HepG2 (cell line): Measurements from ENCODE around the gene STK32C. TPM values are rescaled to one million over a fixed set of nuclear protein-coding genes. Genes with fewer than 3 reads are reported as not detected.

Experiments
- ATAC-seq: fragments of 200-7000 bp; cut with Tn5 transposase; 3 replicates; pipeline ENCODE4 v1.9.1; 2020; ENCODE audit warnings: mild to moderate bottlenecking, moderate library complexity
- BruUV-seq: library from RNA; stranded (reverse); fragments of 400-500 nt; replicated peaks from 2 replicates; lab custom pipeline; 2021; lab: Mats Ljungman, UMichigan
- CTCF ChIA-PET: fragments of 300-600 bp; formaldehyde crosslinking; extraction: SDS; loops from one replicate; lab custom pipeline; 2021; ENCODE audit warnings: low total read pairs, inconsistent platforms, low intra/inter-chr PET ratio; lab: Yijun Ruan, JAX
- POLR2A ChIA-PET: fragments of 350-600 bp; sonication (Branson Sonifier 250); formaldehyde crosslinking; loops from one replicate; lab custom pipeline; 2020; ENCODE audit warnings: antibody characterized with exemption, inconsistent platforms; lab: Yijun Ruan, JAX
- DNase-seq: peaks from one replicate; pipeline ENCODE4 v3.0.0-alpha.2; 2015; ENCODE audit warnings: low spot score
- FAIRE-seq: peaks from 3 replicates; lab custom pipeline; 2011; peaks lifted over from hg19 to GRCh38; lab: Jason Lieb, UNC
- H2AFZ ChIP-seq: one replicate; pipeline ENCODE4 v1.6.1; 2011; ENCODE audit warnings: low read length, inconsistent platforms
- H3K27ac ChIP-seq: fragments of 300-600 bp; 3 replicates; pipeline ENCODE4 v1.8.0; 2011; ENCODE audit warnings: mixed run types, mild to moderate bottlenecking, mixed read lengths, low read length, inconsistent platforms; ENCODE audit not compliant: insufficient read depth; ENCODE audit errors: extremely low read length
- H3K27me3 ChIP-seq, 2 experiments: fragments of 200-600 bp in 1 of 2; 2 replicates in 1 of 2; 3 replicates in 1 of 2; pipeline versions ENCODE4 v1.6.0 to v1.8.0; 2011; ENCODE audit warnings: low read length in 2 of 2, mild to moderate bottlenecking in 2 of 2, moderate library complexity in 2 of 2, inconsistent platforms in 1 of 2; ENCODE audit not compliant: insufficient read depth in 2 of 2, control insufficient read depth in 1 of 2
- H3K36me3 ChIP-seq, 2 experiments: fragments of 200-600 bp in 1 of 2; replicated peaks in 1 of 2; 2 replicates in 1 of 2; 3 replicates in 1 of 2; pipeline versions ENCODE4 v1.5.1 to v1.8.0; 2011; ENCODE audit warnings: low read length in 2 of 2, inconsistent platforms in 1 of 2; ENCODE audit not compliant: insufficient read depth in 2 of 2, control insufficient read depth in 1 of 2
- H3K4me1 ChIP-seq: 2 replicates; pipeline ENCODE4 v1.5.1; 2012; ENCODE audit warnings: low read length, inconsistent platforms; ENCODE audit not compliant: insufficient read depth
- H3K4me2 ChIP-seq: 2 replicates; pipeline ENCODE4 v1.6.0; 2011; ENCODE audit warnings: low read depth, low read length, inconsistent platforms
- H3K4me3 ChIP-seq, 3 experiments: fragments of 200-600 bp in 1 of 3; sonication (generic), shearing (Covaris generic) in 1 of 3; replicated peaks in 1 of 3; 2 replicates each; pipeline ENCODE4 v1.5.1; 2011 to 2016; ENCODE audit warnings: low read length in 3 of 3, inconsistent platforms in 2 of 3, low read depth in 2 of 3, mild to moderate bottlenecking in 2 of 3, control low read depth in 1 of 3, mixed read lengths in 1 of 3; ENCODE audit not compliant: insufficient read depth in 1 of 3
- H3K79me2 ChIP-seq: one replicate; pipeline ENCODE4 v1.6.1; 2011; ENCODE audit warnings: low read length, inconsistent platforms; ENCODE audit not compliant: insufficient read depth
- H3K9ac ChIP-seq: 2 replicates; pipeline ENCODE4 v1.6.0; 2011; ENCODE audit warnings: mild to moderate bottlenecking, low read depth, low read length, inconsistent platforms; ENCODE audit not compliant: insufficient read depth
- H3K9me3 ChIP-seq: 2 replicates; pipeline ENCODE4 v1.5.1; 2012; ENCODE audit warnings: mild to moderate bottlenecking, low read length
- H4K20me1 ChIP-seq: 2 replicates; pipeline ENCODE4 v1.6.0; 2011; ENCODE audit warnings: inconsistent platforms, mild to moderate bottlenecking, low read length, moderate library complexity; ENCODE audit not compliant: insufficient read depth
- FOXK2 ChIP-seq: fragments of 450-650 bp; IDR thresholded peaks from 2 replicates; pipeline ENCODE4 v1.6.1; 2016
- HES4 ChIP-seq: sonication (generic); formaldehyde crosslinking; IDR thresholded peaks from 2 replicates; pipeline ENCODE4 v1.9.0; 2021; ENCODE audit warnings: mild to moderate bottlenecking, missing genetic modification reagents, borderline replicate concordance
- HNF4G ChIP-seq, 2 experiments: sonication (generic) in 1 of 2; formaldehyde crosslinking in 1 of 2; IDR thresholded peaks; 2 replicates each; pipeline versions ENCODE4 v1.4.0 to v1.6.1; 2011 to 2020; ENCODE audit warnings: borderline replicate concordance in 2 of 2, low read depth in 2 of 2, mild to moderate bottlenecking in 2 of 2, low read length in 1 of 2, missing genetic modification reagents in 1 of 2, moderate library complexity in 1 of 2
- HOXA3 ChIP-seq: sonication (generic); formaldehyde crosslinking; IDR thresholded peaks from 2 replicates; pipeline ENCODE4 v1.5.0; 2020; ENCODE audit warnings: missing genetic modification reagents
- IKZF5 ChIP-seq: IDR thresholded peaks from 2 replicates; pipeline ENCODE4 v1.6.1; 2018; ENCODE audit warnings: missing genetic modification reagents, mild to moderate bottlenecking, missing compliant biosample characterization
- ISL2 ChIP-seq: sonication (generic); formaldehyde crosslinking; IDR thresholded peaks from 2 replicates; pipeline ENCODE4 v1.5.0; 2020; ENCODE audit warnings: missing genetic modification reagents
- MED1 ChIP-seq: sonication (generic); formaldehyde crosslinking; IDR thresholded peaks from 2 replicates; pipeline ENCODE4 v1.4.0; 2020; ENCODE audit warnings: missing genetic modification reagents
- POGK ChIP-seq: sonication (generic); formaldehyde crosslinking; conservative IDR thresholded peaks from 2 replicates; pipeline ENCODE4 v1.8.0; 2022; ENCODE audit warnings: mild to moderate bottlenecking, moderate library complexity, missing genetic modification reagents
- SALL2 ChIP-seq: sonication (generic); formaldehyde crosslinking; IDR thresholded peaks from 2 replicates; pipeline ENCODE4 v1.8.1; 2023; ENCODE audit warnings: mild to moderate bottlenecking, missing genetic modification reagents, inconsistent platforms
- SNRNP70 ChIP-seq: fragments of 200-400 bp; formaldehyde crosslinking; IDR thresholded peaks from 2 replicates; pipeline ENCODE4 v1.6.1; 2017; ENCODE audit warnings: mild to moderate bottlenecking, low read depth, low read length, moderate library complexity
- TSC22D2 ChIP-seq: sonication (generic); formaldehyde crosslinking; IDR thresholded peaks from 2 replicates; pipeline ENCODE4 v1.5.1; 2020; ENCODE audit warnings: missing genetic modification reagents, mild to moderate bottlenecking, borderline replicate concordance
- ZBTB14 ChIP-seq: sonication (generic); formaldehyde crosslinking; IDR thresholded peaks from 2 replicates; pipeline ENCODE4 v1.4.0; 2020; ENCODE audit warnings: missing genetic modification reagents
- ZNF180 ChIP-seq: sonication (generic); formaldehyde crosslinking; IDR thresholded peaks from 2 replicates; pipeline ENCODE4 v1.4.0; 2020; ENCODE audit warnings: low read depth, missing genetic modification reagents, borderline replicate concordance
- ZNF234 ChIP-seq: sonication (generic); formaldehyde crosslinking; conservative IDR thresholded peaks from 2 replicates; pipeline ENCODE4 v1.5.1; 2020; ENCODE audit warnings: mild to moderate bottlenecking, missing genetic modification reagents
- WGBS: methylation state at CpG from one replicate; pipeline ENCODE4 v1.1.6; 2017; ENCODE audit warnings: low lambda C conversion rate; 5-methylcytosine and 5-hydroxymethylcytosine counted together
- in situ Hi-C: cut with HindIII; loops from 2 replicates; pipeline ENCODE4 v1.10.0; 2017; ENCODE audit warnings: low pct_unique_long_range_greater_than_20kb; ENCODE audit not compliant: extremely low pct_ligation_motif_present
- intact Hi-C: fragments of 100-400 bp; cut with micrococcal nuclease; formaldehyde crosslinking; loops from one replicate; pipeline ENCODE4 v1.10.0; 2022; ENCODE audit not compliant: unreplicated experiment
- polyA plus RNA-seq, 8 experiments: library from polyadenylated mRNA; depleted of rRNA in 3 of 8; stranded (reverse) in 7 of 8; unstranded in 1 of 8; fragments of >200 nt; fragmentation: Illumina TruSeq in 4 of 8; extraction: Trizol in 4 of 8; gene quantifications; 2 replicates each; pipeline versions ENCODE4 v1.2.1 to v1.2.3, GENCODE V29; 2011 to 2016; ENCODE audit warnings: low read depth in 4 of 8, missing spikeins in 1 of 8, mixed read lengths in 1 of 8; ENCODE audit not compliant: insufficient read depth in 1 of 8
- total RNA-seq, 5 experiments: library from RNA; depleted of rRNA; stranded (reverse); fragments of >200 nt; fragmentation: Illumina TruSeq; extraction: Trizol; gene quantifications; 2 replicates each; pipeline ENCODE4 v1.2.3, GENCODE V29; 2016; ENCODE audit warnings: low read depth in 1 of 5

STK32C gene
- total and polyA plus RNA-seq, 2 of the 13 experiments (the other 11 are each of a cell fraction or from before 2014, with no cell fraction given): 10.9 to 19.4 TPM

GRCh38 chr10:132308587-132309470, 1.1 kb upstream of the STK32C start (continued):
- peak; percentile 72 for TF ChIP-seq ZBTB14 (CRISPR knock-in tag)
- TF ChIP-seq IKZF5: no peak
- TF ChIP-seq HOXA3 (CRISPR knock-in tag): no peak; the same call in 1 of the 2 replicates
- no peak for TF ChIP-seq SNRNP70
- no peak for TF ChIP-seq MED1 (CRISPR knock-in tag)

DNA sequence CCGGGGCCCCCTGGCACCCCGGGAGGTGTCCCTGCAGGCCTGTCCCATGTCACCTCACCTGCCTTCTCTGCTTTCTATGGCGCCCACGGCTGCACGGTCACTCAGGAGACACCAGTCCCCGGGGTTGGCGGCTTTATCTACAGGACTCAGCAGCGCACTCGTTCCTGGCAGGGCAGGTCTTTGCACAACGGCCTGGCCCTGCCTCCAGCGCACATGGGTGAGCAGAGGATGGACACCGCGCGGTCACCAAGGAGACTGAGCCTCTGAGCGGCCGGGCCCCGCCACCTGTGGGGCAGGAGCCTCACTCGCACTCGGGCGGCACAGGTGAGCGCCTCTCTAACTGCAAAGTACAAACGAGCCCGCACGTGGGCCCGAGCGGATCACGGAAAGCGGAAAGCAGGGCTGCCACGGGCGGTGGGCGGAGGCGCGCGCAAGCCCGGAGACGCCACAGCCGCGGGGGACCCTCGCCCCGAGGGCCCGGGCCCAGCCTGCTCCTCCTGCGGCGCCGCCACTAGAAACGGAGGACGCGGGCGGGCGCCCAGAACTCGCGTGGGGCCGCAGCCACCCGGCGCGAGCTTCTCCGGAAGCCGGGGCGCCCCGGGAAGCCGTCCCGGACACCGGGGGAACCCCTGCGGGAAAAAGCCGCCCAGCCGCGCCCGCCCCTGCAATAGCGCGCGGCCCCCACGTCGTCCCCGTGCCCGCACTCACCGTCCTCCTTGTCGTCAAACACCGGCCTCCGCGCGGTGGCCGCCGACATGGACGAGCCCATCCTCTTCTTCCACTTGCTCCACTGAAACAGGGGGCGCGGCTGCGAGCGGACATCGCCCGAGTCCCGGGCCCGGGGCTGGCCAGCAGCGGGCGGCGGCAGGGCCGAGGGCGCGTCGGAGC, 642 bp downstream of the STK32C start:
- CTCF ChIA-PET: no interaction called here
- peak overlapping the region; percentile 43; the same call in 1 of the 2 replicates for H3K9ac ChIP-seq
- intact Hi-C loops (loop anchor here (1.0 kb wide), 1 partner anchor 84 kb away; no protein-coding TSS in a partner anchor), in situ Hi-C loops (no loop called here)
- H3K4me3 ChIP-seq: peak overlapping the region; percentile 65 to 76 (median 71)
- peak; percentile 77 for ATAC-seq
- peak overlapping the region; percentile 76 for H3K4me2 ChIP-seq
- H3K27ac ChIP-seq: no peak overlapping the region
- no peaks in the 10 kb centered on the region for H3K36me3 ChIP-seq
- H4K20me1 ChIP-seq: no peaks in the 10 kb centered on the region
- peaks cover 0 to 12% of the 10 kb centered on the region in 2 experiments; a peak in 2 of 5 replicates for H3K27me3 ChIP-seq
- peak; percentile 57 for DNase-seq
- H3K9me3 ChIP-seq: no peaks in the 10 kb centered on the region
- H2AFZ ChIP-seq: no peak overlapping the region
- POLR2A ChIA-PET: interaction anchor here (0.7 to 1.0 kb wide), 8 partner anchors 13 to 124 kb away, joined by 3 to 4 read pairs (median 4); partner anchors contain the start of gene LRRC27
- peaks cover 45% of the 10 kb centered on the region for H3K4me1 ChIP-seq
- no TSS peak for BruUV-seq
- WGBS: 6% methylated on average over 8 of the region's 98 CpGs
- H3K79me2 ChIP-seq: no peaks in the 10 kb centered on the region
- FAIRE-seq: no peak
- no peak for TF ChIP-seq ZNF234 (CRISPR knock-in tag)
- TF ChIP-seq HES4 (CRISPR knock-in tag): no peak
- no peak for TF ChIP-seq FOXK2
- TF ChIP-seq TSC22D2 (CRISPR knock-in tag): no peak
- TF ChIP-seq ISL2 (CRISPR knock-in tag): no peak
- no peak for TF ChIP-seq SALL2 (CRISPR knock-in tag)
- 0 out of 2 replicates have a peak, but pooled peaks have one; percentile 20 for TF ChIP-seq POGK (CRISPR knock-in tag)
- TF ChIP-seq HNF4G (IDR thresholded peaks at IDR 0.05; ENCODE audit: borderline replicate concordance, low read depth, low read length): no peak
- peak; percentile 45 for TF ChIP-seq HNF4G (CRISPR knock-in tag; IDR thresholded peaks at IDR 0.05; ENCODE audit: borderline replicate concordance, low read depth)
- no peak for TF ChIP-seq IKZF5
- TF ChIP-seq ZNF180: no peak
